Activated T-cell treated with anti-CD3 and anti-CD28 coated beads, Interleukin-2, amount 50 U/mL, for 4 hours (primary cell): ENCODE data around the gene KRT80. TPM values are rescaled to one million over a fixed set of nuclear protein-coding genes. Genes with fewer than 3 reads are reported as not detected.
A peak's percentile ranks its signal among the peaks of the same experiment; 100 is the strongest.

Experiments used
- ATAC-seq, 2 donors: fragments of 200-7000 bp; cut with Tn5 transposase; one replicate each; pipeline ENCODE4 v1.10.0; 2021
- DNase-seq: peaks from one replicate; pipeline ENCODE4 v3.0.0-alpha.2; 2020
- H3K27me3 Mint-ChIP-seq: one replicate; pipeline ENCODE4 v1.8.0; 2021; ENCODE audit warnings: low read depth, mixed read lengths
- H3K36me3 Mint-ChIP-seq: one replicate; pipeline ENCODE4 v1.8.0; 2022; ENCODE audit warnings: mixed read lengths; ENCODE audit not compliant: insufficient read depth
- H3K4me1 Mint-ChIP-seq: one replicate; pipeline ENCODE4 v1.8.0; 2021; ENCODE audit warnings: low read depth, mixed read lengths
- H3K4me3 Mint-ChIP-seq: one replicate; pipeline ENCODE4 v1.8.0; 2021; ENCODE audit warnings: mild to moderate bottlenecking, moderate library complexity, mixed read lengths
- H3K9me3 Mint-ChIP-seq: one replicate; pipeline ENCODE4 v1.8.0; 2021; ENCODE audit warnings: mixed read lengths
- total RNA-seq, 3 donors: library from RNA; stranded (reverse); gene quantifications; one replicate each; pipeline ENCODE4 v1.2.1, GENCODE V29; 2021

Gene KRT80
- total RNA-seq, 3 donors from 2014 or later: 0.05 to 0.08 TPM; not detected in 1

DNA sequence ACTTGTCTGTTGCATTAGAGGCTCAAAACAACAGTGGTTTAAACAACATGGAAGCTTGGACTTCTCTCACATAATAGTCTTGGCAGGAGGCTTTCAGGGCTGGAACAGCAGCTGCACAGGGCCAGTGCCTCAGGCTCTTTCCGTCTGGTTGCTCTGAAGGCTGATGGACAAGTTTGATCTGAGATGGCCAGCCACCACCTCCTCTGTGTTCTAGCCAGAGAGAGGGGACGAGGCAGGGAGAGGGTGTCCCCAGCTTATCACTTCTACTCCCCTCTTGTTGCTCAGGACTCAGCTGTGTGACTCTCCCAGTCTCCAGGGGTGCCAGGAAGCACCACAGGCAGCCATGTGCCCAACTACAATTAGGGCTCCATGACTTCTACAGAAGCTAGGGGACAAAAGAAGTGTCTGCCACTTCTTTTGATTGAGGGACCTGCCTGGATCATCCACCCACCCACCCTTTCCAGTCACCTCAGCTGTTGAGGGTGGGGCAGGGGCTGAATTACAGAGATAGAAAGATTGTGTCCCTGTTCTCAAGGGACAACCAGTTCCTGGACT is 65.7 kb downstream of the KRT80 start:
- ATAC-seq (no peak), DNase-seq (no peak)
- Mint-ChIP-seq H3K4me1 (no peaks in the 10 kb centered on the region), H3K27me3 (peaks cover 46% of the 10 kb centered on the region), H3K9me3 (no peaks in the 10 kb centered on the region), H3K36me3 (no peaks in the 10 kb centered on the region), H3K4me3 (no peak overlapping the region)

DNA sequence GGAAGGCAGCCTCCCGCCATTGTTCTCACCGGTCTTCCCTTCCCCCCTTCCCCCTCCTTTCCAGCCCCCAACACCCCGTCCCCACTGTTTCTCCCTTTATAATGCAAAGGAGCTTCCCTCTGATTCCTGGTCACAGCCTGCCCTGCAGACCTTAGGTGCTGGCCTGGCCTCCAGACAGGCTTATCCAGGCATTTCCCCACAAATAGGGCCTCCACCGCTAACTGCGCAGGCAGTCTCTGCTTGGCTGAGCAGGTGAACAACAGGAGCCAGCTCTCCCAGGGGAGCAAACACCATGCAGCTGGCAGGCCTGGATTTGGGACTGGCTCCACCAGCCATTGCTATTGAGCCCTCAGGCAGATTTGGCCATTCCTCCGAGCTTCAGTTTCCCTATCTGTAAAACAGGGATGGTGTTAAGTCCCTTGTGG is 66.3 kb downstream of the KRT80 start:
- peaks cover 48% of the 10 kb centered on the region for H3K27me3 Mint-ChIP-seq
- ATAC-seq (no peak), DNase-seq (no peak)
- no peaks in the 10 kb centered on the region for H3K4me1 Mint-ChIP-seq
- H3K4me3 Mint-ChIP-seq: no peak overlapping the region
- H3K9me3 Mint-ChIP-seq: no peaks in the 10 kb centered on the region
- no peaks in the 10 kb centered on the region for H3K36me3 Mint-ChIP-seq

DNA sequence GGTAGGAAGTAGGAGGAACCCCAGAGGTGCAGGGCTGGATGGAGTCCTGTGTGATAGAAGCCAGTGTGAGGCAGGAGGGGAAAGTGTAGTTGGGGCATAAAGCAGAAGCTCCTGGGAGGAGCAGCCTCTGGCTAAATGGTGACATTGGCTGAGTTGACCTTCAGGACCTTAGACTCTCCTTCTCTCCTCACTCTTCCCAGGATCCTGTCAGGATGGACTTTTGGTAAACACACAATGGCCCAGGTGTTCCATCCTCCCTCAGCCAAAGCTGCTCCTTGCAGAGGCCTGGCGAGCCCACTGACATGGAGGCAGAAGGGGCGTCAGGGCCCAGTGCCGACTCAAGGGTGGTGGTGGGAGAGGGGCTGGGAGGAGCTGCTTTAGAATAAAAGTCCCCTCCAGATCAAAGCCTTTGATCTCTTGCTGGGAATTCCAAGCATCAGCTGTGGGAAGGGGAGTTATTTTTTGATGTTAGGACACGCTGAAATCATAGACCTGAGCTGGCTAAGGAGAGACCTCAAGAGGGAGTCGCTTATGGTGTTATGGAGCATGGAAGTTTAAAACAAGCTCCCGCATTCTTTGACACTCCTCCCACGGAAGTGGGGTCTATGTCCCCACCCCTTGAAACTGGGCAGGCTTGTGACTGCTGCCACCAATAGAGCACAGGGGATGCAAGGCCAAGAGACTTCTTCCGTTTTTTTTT is 68.2 kb downstream of the KRT80 start:
- H3K36me3 Mint-ChIP-seq: no peaks in the 10 kb centered on the region
- H3K4me3 Mint-ChIP-seq: no peak overlapping the region
- no peak for ATAC-seq

DNA sequence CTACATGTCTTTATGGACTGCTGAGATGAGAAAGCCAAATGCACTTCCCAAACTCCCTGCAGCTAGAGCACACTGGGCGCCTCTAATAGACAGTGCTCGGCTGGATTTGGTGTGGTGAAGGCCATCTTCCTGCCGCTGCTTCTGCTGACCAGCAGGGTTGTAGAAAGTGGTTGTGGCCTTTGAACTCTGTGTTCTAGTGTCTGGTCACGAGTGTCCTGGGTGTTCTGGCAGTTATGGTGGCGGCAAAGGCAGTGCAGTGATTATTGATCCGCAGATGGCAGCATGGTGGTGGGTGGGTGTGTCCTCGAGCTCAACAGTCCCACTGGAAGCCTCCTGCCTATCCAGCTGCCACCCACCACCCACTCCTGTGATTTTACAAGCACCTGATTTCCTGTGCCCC is 68.9 kb downstream of the KRT80 start:
- Mint-ChIP-seq H3K9me3 (no peaks in the 10 kb centered on the region), H3K27me3 (peaks cover 51% of the 10 kb centered on the region), H3K4me1 (peaks cover 5% of the 10 kb centered on the region), H3K36me3 (no peaks in the 10 kb centered on the region), H3K4me3 (no peak overlapping the region)
- DNase-seq: no peak
- ATAC-seq: no peak

More for the DNA sequence above, 68.2 kb downstream of the KRT80 start:
- DNase-seq: no peak
- Mint-ChIP-seq H3K9me3 (no peaks in the 10 kb centered on the region), H3K27me3 (peaks cover 52% of the 10 kb centered on the region), H3K4me1 (peaks cover 4% of the 10 kb centered on the region)

DNA sequence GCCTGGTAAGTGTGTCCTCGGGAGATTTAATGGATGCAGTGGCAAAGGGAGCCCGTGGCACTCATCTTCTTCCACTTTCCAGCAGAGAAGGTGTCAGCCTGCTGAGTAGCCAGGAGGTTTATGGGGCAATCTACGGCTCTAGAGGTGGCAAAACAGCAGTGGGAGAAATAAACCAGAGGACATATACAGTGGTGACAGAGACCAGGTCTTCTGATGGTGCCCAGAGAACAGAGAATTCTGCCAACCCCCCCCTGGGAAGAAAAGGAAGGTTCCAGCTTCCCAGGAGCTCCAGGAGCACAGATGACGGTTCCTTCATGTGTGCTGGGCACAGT is 69.3 kb downstream of the KRT80 start:
- H3K4me3 Mint-ChIP-seq: no peak overlapping the region
- peaks cover 49% of the 10 kb centered on the region for H3K27me3 Mint-ChIP-seq
- H3K4me1 Mint-ChIP-seq: peaks cover 5% of the 10 kb centered on the region
- ATAC-seq (no peak), DNase-seq (no peak)
- no peaks in the 10 kb centered on the region for H3K9me3 Mint-ChIP-seq
- H3K36me3 Mint-ChIP-seq: no peaks in the 10 kb centered on the region

DNA sequence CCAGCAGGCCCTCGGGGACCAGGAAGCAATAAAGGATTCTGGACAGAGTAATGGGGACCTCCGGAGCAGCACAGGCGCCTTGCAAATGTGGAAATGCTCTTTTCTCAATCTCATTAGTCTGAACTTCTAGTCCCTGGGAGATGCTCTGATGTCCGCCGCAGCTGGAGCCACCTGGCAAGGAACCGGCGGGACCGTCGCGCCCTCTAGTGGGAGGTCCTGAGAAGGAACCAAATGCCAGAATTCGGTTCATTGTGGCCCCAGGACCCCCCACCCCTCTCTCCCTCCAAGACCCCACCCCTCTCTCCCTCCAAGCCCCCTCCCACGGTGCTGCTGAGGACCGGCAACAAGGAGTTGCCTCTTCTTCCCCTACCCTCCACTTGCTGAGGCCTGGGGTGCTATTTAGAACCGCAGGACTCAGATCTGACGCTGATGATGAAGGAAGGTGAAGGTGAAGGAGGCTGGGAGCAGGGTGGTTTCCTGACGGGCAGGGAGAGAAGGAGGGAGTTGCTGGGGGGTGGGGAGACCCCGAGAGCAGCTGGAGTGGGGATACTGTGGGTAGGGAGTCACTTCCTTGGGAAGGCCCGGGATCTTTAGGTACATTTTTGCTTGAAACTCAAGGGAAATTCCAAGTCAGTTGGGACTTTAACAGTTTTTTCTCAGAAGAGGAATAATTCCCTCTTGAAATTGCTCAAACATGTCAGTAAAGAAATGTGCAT is 69.8 kb downstream of the KRT80 start:
- no peaks in the 10 kb centered on the region for H3K9me3 Mint-ChIP-seq
- no peaks in the 10 kb centered on the region for H3K36me3 Mint-ChIP-seq
- peak; percentile 62 for DNase-seq
- H3K4me3 Mint-ChIP-seq: no peak overlapping the region
- peaks cover 44% of the 10 kb centered on the region for H3K27me3 Mint-ChIP-seq
- peaks cover 6% of the 10 kb centered on the region for H3K4me1 Mint-ChIP-seq
- ATAC-seq: peak in 1 of 2 donors; percentile 29

DNA sequence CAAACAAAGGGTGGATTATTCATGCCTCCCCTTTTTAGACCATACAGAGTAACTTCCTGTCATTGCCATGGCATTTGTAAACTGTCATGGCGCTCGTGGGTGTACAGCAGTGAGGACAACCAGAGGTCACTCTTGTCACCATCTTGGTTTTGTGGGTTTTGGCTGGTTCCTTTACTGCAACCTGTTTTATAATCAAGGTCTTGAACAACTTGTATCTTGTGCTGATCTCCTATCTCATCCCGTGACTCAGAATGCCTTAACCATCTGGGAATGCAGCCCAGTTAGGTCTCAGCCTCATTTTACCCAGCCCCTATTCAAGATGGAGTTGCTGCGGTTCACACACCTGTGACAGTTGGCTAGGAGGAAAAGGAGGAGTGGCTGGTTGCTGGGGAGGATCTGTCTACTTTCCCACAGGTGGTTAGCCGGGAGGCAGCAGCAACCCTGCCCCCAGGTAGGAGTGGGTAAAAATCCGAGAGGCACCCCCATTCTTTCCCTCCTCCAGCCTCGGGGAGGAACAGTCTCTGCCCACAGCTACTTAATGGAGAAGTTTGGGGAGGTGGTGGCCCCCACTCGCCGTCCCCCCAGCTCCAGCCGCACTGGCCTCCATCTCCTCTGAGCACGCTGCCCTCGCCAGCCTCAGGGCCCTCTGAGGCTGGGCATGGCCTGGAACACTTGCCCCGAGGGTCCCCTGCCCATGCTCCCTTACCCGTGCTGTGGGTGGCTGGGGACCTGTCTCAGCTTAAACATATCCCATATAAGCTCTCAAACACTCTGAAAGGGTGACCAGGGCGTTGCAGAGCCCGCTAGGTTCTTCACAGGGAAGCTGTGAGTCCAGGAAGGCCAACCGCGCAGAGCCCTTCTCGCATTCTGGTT is 70.6 kb downstream of the KRT80 start:
- ATAC-seq (no peak), DNase-seq (no peak)
- H3K4me3 Mint-ChIP-seq: no peak overlapping the region
- H3K36me3 Mint-ChIP-seq: no peaks in the 10 kb centered on the region
- peaks cover 13% of the 10 kb centered on the region for H3K4me1 Mint-ChIP-seq
- peaks cover 37% of the 10 kb centered on the region for H3K27me3 Mint-ChIP-seq
- H3K9me3 Mint-ChIP-seq: no peaks in the 10 kb centered on the region

DNA sequence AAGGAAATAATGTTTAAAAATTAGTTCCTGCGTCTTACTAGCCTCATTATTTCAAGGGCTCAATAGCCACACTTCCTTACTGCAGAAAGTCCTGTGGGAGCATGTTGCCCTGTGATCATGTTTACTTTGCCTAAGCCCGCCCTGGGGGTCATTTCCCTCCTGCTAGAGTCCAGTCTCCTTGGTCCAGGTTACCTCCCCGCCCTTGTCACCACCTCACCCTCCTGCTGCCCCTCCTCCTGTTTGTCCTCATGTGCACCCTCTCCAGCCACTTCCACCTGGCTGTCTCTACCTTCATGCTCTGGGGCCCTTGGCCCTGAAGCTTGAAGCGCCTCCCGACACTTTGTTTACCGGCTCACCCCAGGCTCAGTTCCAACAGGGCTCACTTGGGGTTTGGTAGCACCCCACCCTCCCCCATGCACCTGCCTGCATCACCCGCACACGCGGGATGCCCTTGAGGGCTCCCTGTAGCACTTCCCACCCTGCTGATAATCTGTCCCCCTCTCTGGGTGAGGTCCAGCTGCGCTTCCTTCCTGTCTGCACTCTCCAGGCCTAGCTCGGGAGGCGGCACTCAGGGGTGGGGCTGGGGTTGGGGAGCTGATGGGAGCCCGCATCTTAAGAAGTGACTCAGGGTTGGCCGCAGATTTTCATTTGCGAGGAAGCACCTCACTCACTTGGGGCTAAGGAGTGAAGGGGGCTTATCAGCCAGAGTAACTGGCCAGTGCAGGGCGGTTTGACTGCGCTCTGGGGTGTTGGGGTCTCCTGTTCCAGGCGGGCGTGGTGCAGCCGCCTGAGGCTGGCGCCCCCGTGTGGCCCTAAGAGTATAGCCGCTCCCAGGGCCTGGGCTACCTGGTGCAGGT is 72.2 kb downstream of the KRT80 start:
- no peak for DNase-seq
- Mint-ChIP-seq H3K4me3 (no peak overlapping the region), H3K9me3 (no peaks in the 10 kb centered on the region), H3K27me3 (peaks cover 26% of the 10 kb centered on the region), H3K36me3 (no peaks in the 10 kb centered on the region), H3K4me1 (peaks cover 15% of the 10 kb centered on the region)
- ATAC-seq: peak; percentile 55 to 68

Other genes with a start within 250 kb of the KRT80 start
- 10 to 100 TPM in 2 of 3 donors, 1 to 10 TPM in 1; 9.8 to 13.3 (median 11.6) TPM for gene ACVR1B, start 240.3 kb downstream of the KRT80 start, total RNA-seq
- gene TAMALIN, start 185.1 kb downstream of the KRT80 start, total RNA-seq: 10 to 100 TPM; 13.5 to 16.5 (median 15.3) TPM
- 10 to 100 TPM; 26.0 to 34.5 (median 31.3) TPM for gene NR4A1, start 140.6 kb downstream of the KRT80 start, total RNA-seq
- 10 to 100 TPM; 59.6 to 69.7 (median 62.0) TPM for gene ATG101, start 122.0 kb downstream of the KRT80 start, total RNA-seq
- gene SMIM41, start 112.3 kb downstream of the KRT80 start, total RNA-seq: not detected
- 1 to 10 TPM; 1.2 to 2.1 (median 1.5) TPM for gene KRT7, start 41.2 kb upstream of the KRT80 start, total RNA-seq
- gene KRT86, start 82.6 kb upstream of the KRT80 start, total RNA-seq: not detected
- under 1 TPM; 0.19 to 0.25 (median 0.24) TPM for gene KRT81, start 99.5 kb upstream of the KRT80 start, total RNA-seq
- gene KRT83, start 129.4 kb upstream of the KRT80 start, total RNA-seq: not detected
- not detected for gene KRT85, start 175.5 kb upstream of the KRT80 start, total RNA-seq
- not detected for gene KRT84, start 193.6 kb upstream of the KRT80 start, total RNA-seq
- gene KRT82, start 214.3 kb upstream of the KRT80 start, total RNA-seq: not detected
- gene KRT75, start 242.4 kb upstream of the KRT80 start, total RNA-seq: not detected